Large intestine (tissue), 3 donors: ENCODE measurements around the gene HMCN2. TPM values are rescaled to one million over a fixed set of nuclear protein-coding genes. Genes with fewer than 3 reads are reported as not detected.

Experiments used
- DNase-seq, 2 donors: peaks; one replicate each; pipeline versions ENCODE4 v3.0.0 to v3.0.0-alpha.2; 2013
- H3K27ac ChIP-seq: one replicate; pipeline ENCODE4 v1.5.1; 2013; ENCODE audit warnings: low read length
- H3K27me3 ChIP-seq: 2 replicates; pipeline ENCODE4 v1.6.1; 2013; ENCODE audit warnings: low read length; ENCODE audit not compliant: control insufficient read depth, insufficient read depth
- H3K36me3 ChIP-seq: 2 replicates; pipeline ENCODE4 v1.6.1; 2013; ENCODE audit warnings: low read length; ENCODE audit not compliant: control insufficient read depth, insufficient read depth
- H3K4me1 ChIP-seq: one replicate; pipeline ENCODE4 v1.6.1; 2013; ENCODE audit warnings: low read length; ENCODE audit not compliant: control insufficient read depth, insufficient read depth
- H3K4me3 ChIP-seq: one replicate; pipeline ENCODE4 v1.5.1; 2013; ENCODE audit warnings: low read length
- H3K9me3 ChIP-seq: one replicate; pipeline ENCODE4 v1.6.1; 2013; ENCODE audit warnings: mild to moderate bottlenecking, low read depth, low read length, moderate library complexity; ENCODE audit not compliant: control insufficient read depth
- WGBS: methylation state at CpG from one replicate; pipeline ENCODE4 v1.1.5; 2013; ENCODE audit warnings: low lambda C conversion rate; ENCODE audit not compliant: insufficient coverage; 5-methylcytosine and 5-hydroxymethylcytosine counted together
- polyA plus RNA-seq: library from polyadenylated mRNA; unstranded; fragments of 120-200 nt; gene quantifications from one replicate; pipeline ENCODE4 v1.2.1, GENCODE V29; 2013

Gene HMCN2
- polyA plus RNA-seq, 1 donor, result 20.0 TPM

GRCh38 chr9:130283539-130284248 is 18.1 kb downstream of the HMCN2 start:
- Histone ChIP-seq H3K4me3 (no peak overlapping the region), H3K27me3 (peaks cover 18% of the 10 kb centered on the region), H3K4me1 (peaks cover 5% of the 10 kb centered on the region), H3K9me3 (peaks cover 2% of the 10 kb centered on the region), H3K36me3 (no peaks in the 10 kb centered on the region), H3K27ac (peak overlapping the region; percentile 38)
- WGBS, result 83% methylated on average over 1 of the region's 4 CpGs
- DNase-seq, result no peak

- no CpG with 5 or more reads among the region's 10 CpGs for WGBS
- Histone ChIP-seq H3K4me1 (peaks cover 9% of the 10 kb centered on the region), H3K27ac (peak overlapping the region; percentile 38)
Measured at GRCh38 chr9:130284249-130284625, 18.7 kb downstream of the HMCN2 start.

GRCh38 chr9:130284690-130285089 is 19.1 kb downstream of the HMCN2 start:
- Histone ChIP-seq H3K27me3 (peaks cover 25% of the 10 kb centered on the region), H3K36me3 (no peaks in the 10 kb centered on the region), H3K4me3 (no peak overlapping the region), H3K4me1 (peaks cover 9% of the 10 kb centered on the region), H3K27ac (peak overlapping the region; percentile 38), H3K9me3 (peaks cover 2% of the 10 kb centered on the region)
- no peak for DNase-seq
- WGBS, result no CpG with 5 or more reads among the region's 7 CpGs

More at GRCh38 chr9:130284249-130284625, 18.7 kb downstream of the HMCN2 start:
- Histone ChIP-seq H3K9me3 (peaks cover 2% of the 10 kb centered on the region), H3K27me3 (peaks cover 24% of the 10 kb centered on the region), H3K4me3 (no peak overlapping the region), H3K36me3 (no peaks in the 10 kb centered on the region)
- DNase-seq, result no peak

GRCh38 chr9:130285271-130285670 is 19.7 kb downstream of the HMCN2 start:
- Histone ChIP-seq H3K27ac (no peak overlapping the region), H3K4me1 (peaks cover 9% of the 10 kb centered on the region), H3K9me3 (peaks cover 2% of the 10 kb centered on the region), H3K27me3 (peaks cover 29% of the 10 kb centered on the region), H3K4me3 (no peak overlapping the region), H3K36me3 (no peaks in the 10 kb centered on the region)
- no peak for DNase-seq
- no CpG with 5 or more reads among the region's 9 CpGs for WGBS

GRCh38 chr9:130286072-130286770 is 20.7 kb downstream of the HMCN2 start:
- Histone ChIP-seq H3K4me1 (peaks cover 9% of the 10 kb centered on the region), H3K9me3 (peaks cover 2% of the 10 kb centered on the region), H3K27ac (no peak overlapping the region), H3K4me3 (no peak overlapping the region), H3K27me3 (peaks cover 29% of the 10 kb centered on the region), H3K36me3 (no peaks in the 10 kb centered on the region)
- DNase-seq, result no peak
- no CpG with 5 or more reads among the region's 17 CpGs for WGBS

GRCh38 chr9:130286781-130287428 is 21.3 kb downstream of the HMCN2 start:
- WGBS, result 88% methylated on average over 4 of the region's 20 CpGs
- Histone ChIP-seq H3K9me3 (peaks cover 2% of the 10 kb centered on the region), H3K4me3 (no peak overlapping the region), H3K27me3 (peaks cover 29% of the 10 kb centered on the region), H3K36me3 (no peaks in the 10 kb centered on the region), H3K4me1 (peaks cover 9% of the 10 kb centered on the region), H3K27ac (no peak overlapping the region)
- DNase-seq, result no peak

GRCh38 chr9:130287736-130288135 is 22.2 kb downstream of the HMCN2 start:
- DNase-seq, result no peak
- no peaks in the 10 kb centered on the region for H3K36me3 ChIP-seq
- no peak overlapping the region for H3K4me3 ChIP-seq
- H3K4me1 ChIP-seq, result peaks cover 9% of the 10 kb centered on the region
- WGBS, result no CpG with 5 or more reads among the region's 6 CpGs
- H3K27me3 ChIP-seq, result peaks cover 26% of the 10 kb centered on the region
- H3K27ac ChIP-seq, result no peak overlapping the region
- H3K9me3 ChIP-seq, result peaks cover 2% of the 10 kb centered on the region

- DNase-seq, result no peak
- Histone ChIP-seq H3K36me3 (no peaks in the 10 kb centered on the region), H3K27me3 (peaks cover 26% of the 10 kb centered on the region), H3K27ac (no peak overlapping the region), H3K4me3 (no peak overlapping the region), H3K9me3 (peaks cover 2% of the 10 kb centered on the region), H3K4me1 (peaks cover 9% of the 10 kb centered on the region)
- WGBS, result no CpG with 5 or more reads among the region's 6 CpGs
Measured at GRCh38 chr9:130288393-130288792, 22.8 kb downstream of the HMCN2 start.

GRCh38 chr9:130288926-130289690 is 23.5 kb downstream of the HMCN2 start:
- Histone ChIP-seq H3K36me3 (no peaks in the 10 kb centered on the region), H3K27ac (no peak overlapping the region), H3K9me3 (peaks cover 2% of the 10 kb centered on the region), H3K27me3 (peaks cover 26% of the 10 kb centered on the region), H3K4me1 (peaks cover 7% of the 10 kb centered on the region), H3K4me3 (no peak overlapping the region)
- no CpG with 5 or more reads among the region's 13 CpGs for WGBS
- DNase-seq, result no peak

- WGBS, result no CpG with 5 or more reads among the region's 12 CpGs
- peaks cover 2% of the 10 kb centered on the region for H3K9me3 ChIP-seq
- H3K27ac ChIP-seq, result peak overlapping the region; percentile 17
- DNase-seq, result no peak
- H3K4me1 ChIP-seq, result peaks cover 5% of the 10 kb centered on the region
- H3K27me3 ChIP-seq, result peaks cover 26% of the 10 kb centered on the region
- H3K36me3 ChIP-seq, result no peaks in the 10 kb centered on the region
- no peak overlapping the region for H3K4me3 ChIP-seq
Measured at GRCh38 chr9:130289711-130290241, 24.2 kb downstream of the HMCN2 start.
